Kidney capillary endothelial cell (primary cell): Measurements from ENCODE around the gene ABCC6.
"Not testable (repeated sequence)": the region's sequence is repeated elsewhere in the genome, so short reads cannot be mapped to it uniquely, and the experiment has no call there.

ENCODE experiments used
- DNase-seq: peaks from one replicate; pipeline ENCODE4 v3.0.0-alpha.2; 2018; ENCODE audit warnings: low spot score

Gene ABCC6

GRCh38 chr16:16161319-16161718 lies 62.0 kb downstream of the ABCC6 start:
- no peak for DNase-seq

DNA sequence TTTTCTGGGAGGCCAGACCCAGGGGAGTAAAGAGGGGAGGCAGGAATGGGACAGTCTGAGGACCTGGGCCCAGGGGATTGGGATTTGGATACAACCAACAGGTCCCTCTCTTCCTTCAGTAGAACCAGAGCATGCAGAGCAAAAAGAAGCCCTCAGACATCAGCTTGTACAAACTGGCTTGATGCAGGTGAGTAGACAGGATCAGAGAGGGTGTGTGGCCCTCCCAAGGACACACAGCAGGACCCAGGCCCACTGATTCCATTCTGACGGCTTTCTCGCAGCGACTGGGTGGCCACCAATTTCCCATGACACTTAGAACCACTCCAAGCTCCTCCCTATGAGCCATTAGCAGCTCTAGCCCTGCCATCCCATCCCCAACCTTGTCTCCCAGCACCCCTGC lies 63.6 kb downstream of the ABCC6 start:
- no peak for DNase-seq

- DNase-seq = no peak
Measured at GRCh38 chr16:16158741-16159374, 64.4 kb downstream of the ABCC6 start.

GRCh38 chr16:16158082-16158658 lies 65.1 kb downstream of the ABCC6 start:
- DNase-seq = no peak

DNA sequence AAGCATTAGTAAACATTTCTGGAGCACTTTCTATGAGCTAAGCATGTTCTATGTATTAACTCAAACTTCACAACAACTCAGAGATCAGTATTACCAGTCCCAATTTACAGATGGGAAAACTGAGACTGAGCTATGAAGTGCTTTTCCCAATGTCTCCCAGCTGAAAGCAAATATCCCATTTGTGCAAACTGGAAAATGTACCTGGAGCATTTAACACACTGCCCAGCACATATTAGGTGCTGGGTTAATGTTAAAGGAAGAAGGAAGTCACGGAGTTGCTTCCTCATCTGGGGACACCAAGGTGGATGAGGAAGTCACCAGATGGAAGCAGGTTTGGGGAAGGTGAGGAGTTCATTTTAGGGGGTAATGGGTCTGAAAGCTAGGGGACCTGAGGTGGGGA lies 66.1 kb downstream of the ABCC6 start:
- no peak for DNase-seq

GRCh38 chr16:16155234-16155633 lies 68.1 kb downstream of the ABCC6 start:
- DNase-seq = no peak

GRCh38 chr16:16154281-16154951 lies 68.9 kb downstream of the ABCC6 start:
- DNase-seq = no peak

- DNase-seq = not testable (repeated sequence)
Measured at GRCh38 chr16:16153000-16153399, 70.3 kb downstream of the ABCC6 start.

GRCh38 chr16:16151315-16151714 lies 72.0 kb downstream of the ABCC6 start:
- DNase-seq = no peak

DNA sequence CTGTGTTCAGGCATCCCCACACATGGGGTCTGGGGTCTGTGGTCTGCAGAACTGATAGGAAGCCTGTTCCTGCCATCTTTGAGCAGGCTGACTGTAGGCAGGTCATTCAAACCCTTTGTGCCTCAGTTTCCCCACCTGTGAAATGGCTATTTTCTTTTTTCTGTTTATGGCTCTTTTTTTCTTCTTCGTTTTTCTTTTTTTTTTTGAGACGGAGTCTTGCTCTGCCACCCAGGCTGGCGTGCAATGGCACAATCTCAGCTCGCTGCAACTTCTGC lies 72.5 kb downstream of the ABCC6 start:
- no peak for DNase-seq

- no peak for DNase-seq
Measured at GRCh38 chr16:16150117-16150877, 73.0 kb downstream of the ABCC6 start.

DNA sequence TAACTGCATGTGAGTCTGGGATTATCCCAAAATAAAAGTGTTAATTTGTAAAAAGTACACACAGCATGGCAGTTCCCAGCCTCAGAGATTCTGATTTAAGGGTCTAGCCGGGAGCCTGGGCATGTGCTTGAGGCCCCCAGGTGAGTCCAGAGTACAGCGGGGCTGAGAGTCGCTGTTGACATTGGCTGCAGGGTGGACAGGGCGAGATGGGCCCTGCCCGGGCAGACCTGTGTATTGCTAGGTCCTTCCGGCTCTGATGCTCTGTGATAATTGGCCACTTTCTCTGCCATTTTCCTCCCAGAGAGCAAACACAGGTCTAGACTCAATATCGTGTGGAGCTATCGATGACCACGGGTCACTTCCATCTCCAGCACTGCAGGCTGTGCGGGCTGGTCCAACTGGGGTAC lies 73.6 kb downstream of the ABCC6 start:
- no peak for DNase-seq

- no peak for DNase-seq
Measured at GRCh38 chr16:16148755-16149154, 74.5 kb downstream of the ABCC6 start.

DNA sequence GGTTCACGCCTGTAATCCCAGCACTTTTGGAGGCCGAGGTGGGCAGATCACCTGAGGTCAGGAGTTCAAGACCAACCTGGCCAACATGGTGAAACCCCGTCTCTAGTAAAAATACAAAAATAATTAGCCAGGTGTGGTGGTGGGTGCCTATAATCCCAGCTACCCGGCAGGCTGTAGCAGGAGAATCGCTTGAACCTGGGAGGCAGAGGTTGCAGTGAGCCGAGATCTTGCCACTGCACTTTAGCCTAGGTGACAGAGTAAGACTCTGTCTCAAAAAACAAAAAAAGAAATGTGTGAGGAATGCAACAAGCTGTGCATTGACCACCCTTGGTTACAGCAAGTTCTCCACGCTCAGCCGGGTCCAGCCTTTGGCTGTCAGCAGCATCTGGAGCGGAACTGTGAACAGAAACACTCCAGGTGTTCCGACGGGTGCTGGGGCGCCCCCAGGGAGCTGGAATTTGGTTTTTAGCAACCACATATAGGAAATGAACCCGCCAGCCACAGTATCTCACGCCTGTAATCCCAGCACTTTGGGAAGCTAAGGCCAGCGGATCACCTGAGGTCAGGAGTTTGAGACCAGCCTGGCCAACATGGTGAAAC lies 75.2 kb downstream of the ABCC6 start:
- not testable (repeated sequence) for DNase-seq

- DNase-seq = no peak
Measured at GRCh38 chr16:16147316-16147999, 75.8 kb downstream of the ABCC6 start.

DNA sequence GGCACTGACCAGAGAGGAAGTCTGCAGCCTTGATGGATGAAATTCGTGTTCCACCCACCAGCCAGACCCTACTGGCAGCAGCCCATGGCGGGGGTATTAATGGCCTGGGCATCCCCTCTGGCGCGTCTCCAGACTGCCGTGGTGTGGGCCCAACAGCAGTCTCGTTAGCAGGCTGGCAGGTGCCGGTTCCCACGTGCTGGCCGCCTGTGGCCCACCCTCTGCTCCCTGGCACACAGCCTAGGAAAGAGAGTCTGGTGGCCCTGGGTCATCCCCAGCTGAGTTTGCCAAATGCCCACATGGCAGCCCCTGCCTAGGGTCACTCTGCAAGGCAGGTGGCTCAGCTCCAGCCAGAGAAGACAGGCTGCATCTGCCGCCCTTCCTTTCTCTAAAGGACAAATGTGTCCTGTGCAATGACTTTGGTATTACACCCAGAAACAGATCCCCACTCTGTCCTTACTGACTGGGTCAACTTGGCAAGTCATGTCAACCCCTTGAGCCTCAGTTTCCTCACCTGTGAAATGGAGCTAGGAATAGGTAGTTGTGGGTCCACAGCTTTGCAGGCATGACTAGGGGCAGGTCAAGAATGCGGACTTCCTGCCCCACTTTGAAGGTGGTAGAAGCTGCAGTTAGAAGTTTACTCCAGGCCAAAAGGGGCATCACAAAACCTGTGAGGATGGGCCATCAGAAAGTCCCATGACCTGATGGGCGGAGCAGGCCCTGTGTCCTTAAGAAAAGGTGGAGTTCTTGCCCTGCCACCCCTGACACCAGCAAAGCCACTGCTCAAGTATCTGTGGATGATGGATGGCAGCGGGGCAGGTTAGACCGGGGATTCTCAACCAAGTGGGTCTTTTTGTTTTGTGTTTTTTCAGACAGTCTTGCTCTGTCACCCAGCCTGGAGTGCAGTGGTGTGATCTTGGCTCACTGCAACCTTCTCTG lies 76.6 kb downstream of the ABCC6 start:
- no peak for DNase-seq

GRCh38 chr16:16145286-16145685 lies 78.0 kb downstream of the ABCC6 start:
- DNase-seq = no peak

GRCh38 chr16:16144416-16144815 lies 78.9 kb downstream of the ABCC6 start:
- no peak for DNase-seq

DNA sequence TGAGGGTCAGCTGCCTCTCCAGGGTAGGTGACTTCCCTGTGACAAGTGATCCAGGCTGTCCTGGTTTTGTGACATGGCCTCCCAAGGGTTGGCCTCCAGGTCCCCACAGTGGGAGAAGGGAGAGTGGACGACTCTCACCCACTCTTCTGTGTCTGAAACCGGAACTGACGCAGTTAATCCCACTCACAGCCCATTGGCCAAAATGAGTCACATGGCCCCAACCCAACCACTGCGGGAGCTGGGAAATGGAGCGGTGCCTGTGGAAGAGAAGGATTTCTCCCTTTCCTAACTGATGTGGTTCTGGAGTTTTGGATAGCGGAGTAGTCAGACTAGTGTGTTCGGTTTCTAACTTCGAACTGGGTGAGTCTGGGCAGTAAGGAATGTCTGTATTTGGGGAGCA lies 79.4 kb downstream of the ABCC6 start:
- DNase-seq = no peak

- DNase-seq = no peak
Measured at GRCh38 chr16:16143038-16143763, 80.1 kb downstream of the ABCC6 start.
